ENCODE measurements around the gene FRMD4A.
A peak's percentile ranks its signal among the peaks of the same experiment; 100 is the strongest.
"Not testable (repeated sequence)": the region's sequence is repeated elsewhere in the genome, so short reads cannot be mapped to it uniquely, and the experiment has no call there.

The FRMD4A gene

GRCh38 chr10:13882119-13882711 is 448.5 kb downstream of the FRMD4A start:
- peaks cover 2% of the 10 kb centered on the region for H3K9me3 Mint-ChIP-seq
- peaks cover 30% of the 10 kb centered on the region for H3K27me3 Mint-ChIP-seq
- no peaks in the 10 kb centered on the region for H3K36me3 Mint-ChIP-seq
- H3K4me3 Mint-ChIP-seq = no peak overlapping the region
- peak; percentile 35 for ATAC-seq
- H3K4me1 Mint-ChIP-seq = peaks cover 5% of the 10 kb centered on the region
- no peak overlapping the region for H3K27ac Mint-ChIP-seq

GRCh38 chr10:13880760-13881159 is 450.0 kb downstream of the FRMD4A start:
- Mint-ChIP-seq H3K27me3 (peaks cover 22% of the 10 kb centered on the region), H3K4me1 (no peaks in the 10 kb centered on the region), H3K36me3 (no peaks in the 10 kb centered on the region), H3K27ac (no peak overlapping the region), H3K9me3 (peaks cover 2% of the 10 kb centered on the region), H3K4me3 (no peak overlapping the region)
- ATAC-seq = no peak

GRCh38 chr10:13877154-13877909 is 453.4 kb downstream of the FRMD4A start:
- no peak overlapping the region for H3K27ac Mint-ChIP-seq
- H3K4me3 Mint-ChIP-seq = no peak overlapping the region
- no peak for ATAC-seq
- no peaks in the 10 kb centered on the region for H3K27me3 Mint-ChIP-seq
- peaks cover 28% of the 10 kb centered on the region for H3K4me1 Mint-ChIP-seq
- H3K9me3 Mint-ChIP-seq = no peaks in the 10 kb centered on the region
- H3K36me3 Mint-ChIP-seq = no peaks in the 10 kb centered on the region

- H3K27ac Mint-ChIP-seq = peak overlapping the region; percentile 36
- peak; percentile 56 for ATAC-seq
- H3K4me1 Mint-ChIP-seq = peaks cover 47% of the 10 kb centered on the region
- no peaks in the 10 kb centered on the region for H3K27me3 Mint-ChIP-seq
- no peaks in the 10 kb centered on the region for H3K36me3 Mint-ChIP-seq
- peak overlapping the region; percentile 35 for H3K4me3 Mint-ChIP-seq
- no peaks in the 10 kb centered on the region for H3K9me3 Mint-ChIP-seq
These were observed 457.5 kb downstream of the FRMD4A start for GRCh38 chr10:13873196-13873595.

GRCh38 chr10:13872411-13872810 is 458.3 kb downstream of the FRMD4A start:
- H3K4me3 Mint-ChIP-seq = no peak overlapping the region
- ATAC-seq = no peak

GRCh38 chr10:13871776-13872175 is 458.9 kb downstream of the FRMD4A start:
- H3K27ac Mint-ChIP-seq = no peak overlapping the region
- peaks cover 47% of the 10 kb centered on the region for H3K4me1 Mint-ChIP-seq
- H3K36me3 Mint-ChIP-seq = no peaks in the 10 kb centered on the region
- no peaks in the 10 kb centered on the region for H3K9me3 Mint-ChIP-seq
- no peak overlapping the region for H3K4me3 Mint-ChIP-seq
- H3K27me3 Mint-ChIP-seq = no peaks in the 10 kb centered on the region
- ATAC-seq = no peak

More at GRCh38 chr10:13872411-13872810, 458.3 kb downstream of the FRMD4A start:
- Mint-ChIP-seq H3K27ac (peak overlapping the region; percentile 36), H3K36me3 (no peaks in the 10 kb centered on the region), H3K9me3 (no peaks in the 10 kb centered on the region), H3K27me3 (no peaks in the 10 kb centered on the region), H3K4me1 (peaks cover 47% of the 10 kb centered on the region)

GRCh38 chr10:13871011-13871410 is 459.7 kb downstream of the FRMD4A start:
- Mint-ChIP-seq H3K27me3 (no peaks in the 10 kb centered on the region), H3K9me3 (no peaks in the 10 kb centered on the region), H3K27ac (no peak overlapping the region), H3K36me3 (no peaks in the 10 kb centered on the region), H3K4me1 (peaks cover 47% of the 10 kb centered on the region), H3K4me3 (no peak overlapping the region)
- ATAC-seq = no peak

- no peak for ATAC-seq
- Mint-ChIP-seq H3K4me1 (peaks cover 38% of the 10 kb centered on the region), H3K4me3 (no peak overlapping the region), H3K27ac (no peak overlapping the region), H3K27me3 (no peaks in the 10 kb centered on the region), H3K9me3 (no peaks in the 10 kb centered on the region), H3K36me3 (no peaks in the 10 kb centered on the region)
These were observed 461.4 kb downstream of the FRMD4A start for GRCh38 chr10:13869295-13869664.

GRCh38 chr10:13868528-13869294 is 462.0 kb downstream of the FRMD4A start:
- Mint-ChIP-seq H3K9me3 (no peaks in the 10 kb centered on the region), H3K27me3 (no peaks in the 10 kb centered on the region), H3K4me1 (peaks cover 32% of the 10 kb centered on the region), H3K36me3 (no peaks in the 10 kb centered on the region), H3K4me3 (no peak overlapping the region), H3K27ac (no peak overlapping the region)
- ATAC-seq = no peak

GRCh38 chr10:13867822-13868221 is 462.9 kb downstream of the FRMD4A start:
- ATAC-seq = no peak
- H3K4me3 Mint-ChIP-seq = no peak overlapping the region
- H3K9me3 Mint-ChIP-seq = no peaks in the 10 kb centered on the region
- peaks cover under 1% of the 10 kb centered on the region for H3K27me3 Mint-ChIP-seq
- no peaks in the 10 kb centered on the region for H3K36me3 Mint-ChIP-seq
- H3K27ac Mint-ChIP-seq = no peak overlapping the region
- peaks cover 24% of the 10 kb centered on the region for H3K4me1 Mint-ChIP-seq

- ATAC-seq = no peak
- peaks cover 8% of the 10 kb centered on the region for H3K27me3 Mint-ChIP-seq
- no peak overlapping the region for H3K27ac Mint-ChIP-seq
- H3K4me1 Mint-ChIP-seq = peaks cover 14% of the 10 kb centered on the region
- H3K36me3 Mint-ChIP-seq = no peaks in the 10 kb centered on the region
- H3K4me3 Mint-ChIP-seq = no peak overlapping the region
- H3K9me3 Mint-ChIP-seq = no peaks in the 10 kb centered on the region
These were observed 464.8 kb downstream of the FRMD4A start for GRCh38 chr10:13865758-13866491.

- not testable (repeated sequence) for ATAC-seq, H3K27me3 Mint-ChIP-seq, H3K4me3 Mint-ChIP-seq, H3K27ac Mint-ChIP-seq, H3K36me3 Mint-ChIP-seq, H3K9me3 Mint-ChIP-seq
- peaks cover 14% of the 10 kb centered on the region for H3K4me1 Mint-ChIP-seq
These were observed 465.5 kb downstream of the FRMD4A start for GRCh38 chr10:13865220-13865619.

- H3K4me1 Mint-ChIP-seq = no peaks in the 10 kb centered on the region
- H3K36me3 Mint-ChIP-seq = no peaks in the 10 kb centered on the region
- no peak overlapping the region for H3K4me3 Mint-ChIP-seq
- H3K27me3 Mint-ChIP-seq = peaks cover 8% of the 10 kb centered on the region
- no peak for ATAC-seq
- no peak overlapping the region for H3K27ac Mint-ChIP-seq
- no peaks in the 10 kb centered on the region for H3K9me3 Mint-ChIP-seq
These were observed 468.0 kb downstream of the FRMD4A start for GRCh38 chr10:13862546-13863233.

GRCh38 chr10:13860886-13861285 is 469.8 kb downstream of the FRMD4A start:
- no peaks in the 10 kb centered on the region for H3K9me3 Mint-ChIP-seq
- ATAC-seq = no peak
- H3K4me3 Mint-ChIP-seq = no peak overlapping the region
- no peak overlapping the region for H3K27ac Mint-ChIP-seq
- H3K27me3 Mint-ChIP-seq = peaks cover 17% of the 10 kb centered on the region
- H3K36me3 Mint-ChIP-seq = no peaks in the 10 kb centered on the region
- H3K4me1 Mint-ChIP-seq = no peaks in the 10 kb centered on the region
